GM12891 (cell line): ENCODE data around the gene ANK2.

Source experiments
- DNase-seq: peaks from one replicate; pipeline ENCODE4 v3.0.0; 2011; ENCODE audit warnings: low spot score; ENCODE audit not compliant: insufficient read length
- FAIRE-seq: peaks from 2 replicates; lab custom pipeline; 2011; peaks lifted over from hg19 to GRCh38; lab: Jason Lieb, UNC
- PAX5 ChIP-seq: IDR thresholded peaks from 2 replicates; pipeline ENCODE4 v1.6.1; 2011; ENCODE audit warnings: low read length, moderate library complexity, mild to moderate bottlenecking; ENCODE audit not compliant: insufficient read depth, severe bottlenecking
- POLR2A ChIP-seq: IDR thresholded peaks from 2 replicates; pipeline ENCODE4 v1.6.1; 2011; ENCODE audit warnings: low read depth, low read length, control low read depth
- POLR2AphosphoS5 ChIP-seq: IDR thresholded peaks from 2 replicates; pipeline ENCODE4 v1.6.1; 2011; ENCODE audit warnings: low read depth, low read length, control low read depth
- POU2F2 ChIP-seq: IDR thresholded peaks from 2 replicates; pipeline ENCODE4 v1.6.1; 2011; ENCODE audit warnings: low read depth, mild to moderate bottlenecking, control low read depth, low read length, moderate library complexity
- SPI1 ChIP-seq: IDR thresholded peaks from 2 replicates; pipeline ENCODE4 v1.6.1; 2011; ENCODE audit warnings: low read depth, low read length, control low read depth
- TAF1 ChIP-seq: IDR thresholded peaks from 2 replicates; pipeline ENCODE4 v1.6.1; 2011; ENCODE audit warnings: low read depth, low read length, control low read depth

The ANK2 gene

GRCh38 chr4:113420938-113421337 is 371.5 kb downstream of the ANK2 start:
- DNase-seq: no peak
- no peak for FAIRE-seq
- TF ChIP-seq POLR2AphosphoS5: no peak
- TF ChIP-seq SPI1: no peak
- TF ChIP-seq PAX5: no peak
- no peak for TF ChIP-seq POLR2A
- TF ChIP-seq POU2F2: no peak
- no peak for TF ChIP-seq TAF1

DNA sequence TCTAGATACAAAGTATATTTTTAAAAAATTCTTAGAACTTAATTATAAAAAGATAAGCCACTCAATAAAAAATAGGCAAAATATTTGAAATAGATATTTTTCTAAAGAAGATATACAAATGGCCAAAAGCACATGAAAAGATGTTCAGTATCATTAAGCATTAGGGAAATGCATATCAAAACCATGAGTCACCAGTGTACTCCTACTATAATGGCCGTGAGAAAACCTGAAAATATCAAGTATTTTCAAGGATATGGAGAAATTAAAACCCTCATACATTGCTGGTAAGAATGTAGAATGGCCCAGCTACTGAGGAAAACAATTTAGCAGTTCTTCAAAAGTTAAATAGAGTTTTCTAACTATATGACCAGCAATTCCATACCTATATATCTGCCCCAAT is 374.2 kb downstream of the ANK2 start:
- DNase-seq (no peak), FAIRE-seq (no peak)
- TF ChIP-seq POLR2A (no peak), POLR2AphosphoS5 (no peak), SPI1 (no peak), PAX5 (no peak), POU2F2 (no peak), TAF1 (no peak)

- TF ChIP-seq POLR2AphosphoS5: no peak
- no peak for TF ChIP-seq PAX5
- no peak for TF ChIP-seq POU2F2
- TF ChIP-seq POLR2A: no peak
- TF ChIP-seq TAF1: no peak
- no peak for TF ChIP-seq SPI1
- DNase-seq: no peak
- no peak for FAIRE-seq
These were observed 383.7 kb downstream of the ANK2 start for GRCh38 chr4:113433116-113433515.
